ENCODE results near the gene CDC42SE1. TPM values are rescaled to one million over a fixed set of nuclear protein-coding genes. Genes with fewer than 3 reads are reported as not detected.

CDC42SE1 gene
- total and polyA plus RNA-seq, 2 donors from 2014 or later = 36.6 to 107 TPM

DNA sequence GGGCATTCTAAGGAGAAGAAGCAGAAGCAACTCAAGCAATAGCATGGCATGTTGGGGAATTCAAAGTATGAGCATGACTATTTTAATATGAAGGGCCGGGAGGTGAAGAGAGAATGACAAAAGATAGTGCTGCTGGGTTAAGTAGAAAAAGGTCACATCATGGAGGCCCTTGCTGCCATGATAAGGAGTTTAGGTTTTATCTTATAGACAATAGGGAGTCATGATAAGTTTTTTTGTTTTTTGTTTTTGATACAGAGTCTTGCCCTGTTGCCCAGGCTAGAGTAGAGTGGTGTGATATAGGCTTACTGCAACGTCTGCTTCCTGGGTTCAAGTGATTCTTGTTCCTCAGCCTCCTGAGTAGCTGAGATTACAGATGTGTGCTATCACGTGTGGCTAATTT, 19.9 kb downstream of the CDC42SE1 start:
- FAIRE-seq = no peak
- TF ChIP-seq, protein P1, sequence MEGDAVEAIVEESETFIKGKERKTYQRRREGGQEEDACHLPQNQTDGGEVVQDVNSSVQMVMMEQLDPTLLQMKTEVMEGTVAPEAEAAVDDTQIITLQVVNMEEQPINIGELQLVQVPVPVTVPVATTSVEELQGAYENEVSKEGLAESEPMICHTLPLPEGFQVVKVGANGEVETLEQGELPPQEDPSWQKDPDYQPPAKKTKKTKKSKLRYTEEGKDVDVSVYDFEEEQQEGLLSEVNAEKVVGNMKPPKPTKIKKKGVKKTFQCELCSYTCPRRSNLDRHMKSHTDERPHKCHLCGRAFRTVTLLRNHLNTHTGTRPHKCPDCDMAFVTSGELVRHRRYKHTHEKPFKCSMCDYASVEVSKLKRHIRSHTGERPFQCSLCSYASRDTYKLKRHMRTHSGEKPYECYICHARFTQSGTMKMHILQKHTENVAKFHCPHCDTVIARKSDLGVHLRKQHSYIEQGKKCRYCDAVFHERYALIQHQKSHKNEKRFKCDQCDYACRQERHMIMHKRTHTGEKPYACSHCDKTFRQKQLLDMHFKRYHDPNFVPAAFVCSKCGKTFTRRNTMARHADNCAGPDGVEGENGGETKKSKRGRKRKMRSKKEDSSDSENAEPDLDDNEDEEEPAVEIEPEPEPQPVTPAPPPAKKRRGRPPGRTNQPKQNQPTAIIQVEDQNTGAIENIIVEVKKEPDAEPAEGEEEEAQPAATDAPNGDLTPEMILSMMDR (IDR thresholded peaks at IDR 0.05; ENCODE audit: borderline replicate concordance, extremely low read depth, insufficient read depth) = no peak
- intact Hi-C loops (cut with DNase I) = no loop called here

GRCh38 chr1:151037032-151037431, 22.4 kb downstream of the CDC42SE1 start:
- H3K9me3 ChIP-seq (ENCODE audit: control insufficient read depth in 2 of 3, insufficient read depth in 1 of 3, low read length in 3 of 3) = no peaks in the 10 kb centered on the region
- intact Hi-C loops (cut with DNase I) = no loop called here
- H3K27ac ChIP-seq (ENCODE audit: low read depth in 2 of 2, low read length in 2 of 2) = no peak overlapping the region
- TF ChIP-seq, protein P1 (IDR thresholded peaks at IDR 0.05; ENCODE audit: borderline replicate concordance, extremely low read depth, insufficient read depth) = no peak
- no peak overlapping the region for H3K9ac ChIP-seq (ENCODE audit: low read length in 3 of 3)
- no peak overlapping the region for H3K4me3 ChIP-seq (ENCODE audit: low read length in 3 of 3)
- DNase-seq (no peak), FAIRE-seq (no peak)
- H3K4me1 ChIP-seq (ENCODE audit: control insufficient read depth in 2 of 3, insufficient read depth in 2 of 3, low read depth in 1 of 3, low read length in 3 of 3) = no peaks in the 10 kb centered on the region
- no peaks in the 10 kb centered on the region for H3K27me3 ChIP-seq (ENCODE audit: control insufficient read depth, insufficient read depth, low read length)
- H3K36me3 ChIP-seq (ENCODE audit: control insufficient read depth in 2 of 3, insufficient read depth in 3 of 3, low read length in 3 of 3) = peaks cover 0 to 14% (median 14%) of the 10 kb centered on the region in 3 donors

More for the DNA sequence above, 19.9 kb downstream of the CDC42SE1 start:
- Histone ChIP-seq H3K36me3 (ENCODE audit: control insufficient read depth in 2 of 3, insufficient read depth in 3 of 3, low read length in 3 of 3) (peaks cover 0 to 8% (median 5%) of the 10 kb centered on the region in 3 donors), H3K4me1 (ENCODE audit: control insufficient read depth in 2 of 3, insufficient read depth in 2 of 3, low read depth in 1 of 3, low read length in 3 of 3) (no peaks in the 10 kb centered on the region), H3K4me3 (ENCODE audit: low read length in 3 of 3) (no peak overlapping the region), H3K9me3 (ENCODE audit: control insufficient read depth in 2 of 3, insufficient read depth in 1 of 3, low read length in 3 of 3) (no peaks in the 10 kb centered on the region), H3K27ac (ENCODE audit: low read depth in 2 of 2, low read length in 2 of 2) (no peak overlapping the region), H3K27me3 (ENCODE audit: control insufficient read depth, insufficient read depth, low read length) (no peaks in the 10 kb centered on the region), H3K9ac (ENCODE audit: low read length in 3 of 3) (no peak overlapping the region)
- DNase-seq = no peak

DNA sequence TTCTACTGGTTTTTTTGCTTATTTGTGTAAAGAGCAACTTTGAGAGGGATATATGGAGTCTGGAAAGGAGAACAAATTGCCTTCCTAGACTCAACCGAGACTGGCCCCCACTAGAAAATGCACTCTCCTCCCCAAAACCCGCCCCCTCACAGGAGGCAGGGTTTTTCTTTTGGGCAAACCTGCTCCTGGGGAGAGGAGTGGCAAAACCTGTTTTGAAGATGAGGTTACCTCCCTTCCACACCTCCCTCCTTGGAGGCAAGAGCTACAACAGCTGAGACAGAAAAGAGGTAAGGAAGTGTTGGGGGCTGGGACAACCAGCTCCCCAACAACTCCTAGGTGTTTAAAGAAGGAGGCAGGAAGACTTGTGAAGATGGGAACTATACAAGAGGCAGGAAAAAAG, 23.1 kb downstream of the CDC42SE1 start, which contains the start of gene BNIPL:
TSS of gene BNIPL (plus strand) at position 231 of the 400 bp plus-strand sequence. CDS start at position 371, 140 bp downstream.
- intact Hi-C loops (cut with DNase I) = no loop called here
- Histone ChIP-seq H3K27me3 (ENCODE audit: control insufficient read depth, insufficient read depth, low read length) (no peaks in the 10 kb centered on the region), H3K4me3 (ENCODE audit: low read length in 3 of 3) (no peak within 1 kb of the TSS), H3K9me3 (ENCODE audit: control insufficient read depth in 2 of 3, insufficient read depth in 1 of 3, low read length in 3 of 3) (no peaks in the 10 kb centered on the region), H3K9ac (ENCODE audit: low read length in 3 of 3) (no peak within 1 kb of the TSS), H3K27ac (ENCODE audit: low read depth in 2 of 2, low read length in 2 of 2) (no peak within 1 kb of the TSS), H3K4me1 (ENCODE audit: control insufficient read depth in 2 of 3, insufficient read depth in 2 of 3, low read depth in 1 of 3, low read length in 3 of 3) (no peaks in the 10 kb centered on the region), H3K36me3 (ENCODE audit: control insufficient read depth in 2 of 3, insufficient read depth in 3 of 3, low read length in 3 of 3) (peaks cover 2 to 14% (median 14%) of the 10 kb centered on the region in 3 donors)
- TF ChIP-seq, protein P1 (IDR thresholded peaks at IDR 0.05; ENCODE audit: borderline replicate concordance, extremely low read depth, insufficient read depth) = no peak
- FAIRE-seq (no peak), DNase-seq (no peak)

DNA sequence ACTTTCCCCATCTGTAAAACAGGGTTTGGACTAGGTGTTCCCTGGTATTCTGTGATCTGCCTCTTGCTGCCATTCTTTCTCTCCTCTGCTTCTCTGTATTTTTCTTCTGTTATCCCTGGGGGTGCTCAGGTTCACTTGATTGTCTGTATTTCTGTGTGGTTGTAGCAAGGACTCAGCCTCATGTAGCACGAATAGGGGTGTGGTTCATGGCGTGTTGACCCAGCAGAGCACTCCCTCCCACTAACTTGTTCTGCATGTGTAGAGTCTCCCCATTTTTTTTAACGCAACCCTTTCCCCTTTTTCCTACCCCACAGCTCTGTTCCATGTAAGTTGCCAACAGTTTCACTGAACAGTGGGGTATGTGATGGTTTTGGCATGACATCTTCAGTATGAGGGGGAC, 24.3 kb downstream of the CDC42SE1 start:
- TF ChIP-seq, protein P1 (IDR thresholded peaks at IDR 0.05; ENCODE audit: borderline replicate concordance, extremely low read depth, insufficient read depth) = no peak
- Histone ChIP-seq H3K27me3 (ENCODE audit: control insufficient read depth, insufficient read depth, low read length) (no peaks in the 10 kb centered on the region), H3K36me3 (ENCODE audit: control insufficient read depth in 2 of 3, insufficient read depth in 3 of 3, low read length in 3 of 3) (peaks cover 4 to 23% (median 17%) of the 10 kb centered on the region in 3 donors), H3K4me1 (ENCODE audit: control insufficient read depth in 2 of 3, insufficient read depth in 2 of 3, low read depth in 1 of 3, low read length in 3 of 3) (no peaks in the 10 kb centered on the region), H3K27ac (ENCODE audit: low read depth in 2 of 2, low read length in 2 of 2) (no peak overlapping the region), H3K9ac (ENCODE audit: low read length in 3 of 3) (no peak overlapping the region), H3K4me3 (ENCODE audit: low read length in 3 of 3) (no peak overlapping the region), H3K9me3 (ENCODE audit: control insufficient read depth in 2 of 3, insufficient read depth in 1 of 3, low read length in 3 of 3) (no peaks in the 10 kb centered on the region)
- no peak for DNase-seq
- intact Hi-C loops (cut with DNase I) = no loop called here
- FAIRE-seq = no peak
